Karpas-422 (cell line): ENCODE results near the gene INTS3. TPM values are rescaled to one million over a fixed set of nuclear protein-coding genes. Genes with fewer than 3 reads are reported as not detected.

Source experiments
- DNase-seq: peaks from one replicate; pipeline ENCODE4 v3.0.0-alpha.2; 2015
- H2AFZ ChIP-seq: fragments of 200-600 bp; sonication (generic); 2 replicates; pipeline ENCODE4 v1.6.1; 2014; ENCODE audit warnings: antibody characterized with exemption, low read length, mixed read lengths
- H3K27ac ChIP-seq: fragments of 200-600 bp; sonication (generic); 2 replicates; pipeline ENCODE4 v1.5.1; 2014; ENCODE audit warnings: mild to moderate bottlenecking, low read length, moderate library complexity
- H3K27me3 ChIP-seq: fragments of 200-600 bp; sonication (generic); 2 replicates; pipeline ENCODE4 v1.6.1; 2014; ENCODE audit warnings: low read length, mixed read lengths
- H3K36me3 ChIP-seq: fragments of 200-600 bp; sonication (generic); 2 replicates; pipeline ENCODE4 v1.6.1; 2014; ENCODE audit warnings: low read length, mixed read lengths; ENCODE audit not compliant: insufficient read depth
- H3K4me1 ChIP-seq: fragments of 200-600 bp; sonication (generic); 2 replicates; pipeline ENCODE4 v1.6.1; 2014; ENCODE audit warnings: mild to moderate bottlenecking, low read length, mixed read lengths
- H3K4me2 ChIP-seq: fragments of 200-600 bp; sonication (generic); 2 replicates; pipeline ENCODE4 v1.6.1; 2014; ENCODE audit warnings: low read length, low read depth, mild to moderate bottlenecking; ENCODE audit not compliant: poor library complexity, severe bottlenecking
- H3K4me3 ChIP-seq: fragments of 200-600 bp; sonication (generic); 2 replicates; pipeline ENCODE4 v1.5.1; 2014; ENCODE audit warnings: mild to moderate bottlenecking, antibody characterized with exemption, low read length, mixed read lengths
- H3K79me2 ChIP-seq: fragments of 200-600 bp; sonication (generic); 2 replicates; pipeline ENCODE4 v1.6.1; 2014; ENCODE audit warnings: mild to moderate bottlenecking, low read length, mixed read lengths
- H3K9ac ChIP-seq: fragments of 200-600 bp; sonication (generic); 2 replicates; pipeline ENCODE4 v1.6.0; 2014; ENCODE audit warnings: low read length
- H3K9me2 ChIP-seq: fragments of 200-600 bp; sonication (generic), shearing (Covaris generic); replicated peaks from 2 replicates; pipeline ENCODE4 v1.6.0; 2014; ENCODE audit warnings: mild to moderate bottlenecking, low read length, moderate library complexity; ENCODE audit not compliant: insufficient read depth
- H3K9me3 ChIP-seq: fragments of 300-700, 200-600 bp; sonication (generic); 2 replicates; pipeline ENCODE4 v1.6.1; 2014; ENCODE audit warnings: low read length, mixed read lengths
- H4K20me1 ChIP-seq: fragments of 200-600 bp; sonication (generic); 2 replicates; pipeline ENCODE4 v1.6.1; 2014; ENCODE audit warnings: mild to moderate bottlenecking, antibody characterized with exemption, low read length, low read depth; ENCODE audit not compliant: insufficient read depth
- total RNA-seq: library from RNA; depleted of rRNA; stranded (reverse); fragments of >200 nt; shearing (Covaris generic); gene quantifications from 2 replicates; pipeline ENCODE4 v1.2.3, GENCODE V29; 2014; ENCODE audit warnings: low replicate concordance

Gene INTS3
- total RNA-seq, 1 experiment from 2014 or later, result 65.4 TPM

- no peaks in the 10 kb centered on the region for H3K36me3 ChIP-seq
- no peaks in the 10 kb centered on the region for H3K79me2 ChIP-seq
- no peaks in the 10 kb centered on the region for H3K27me3 ChIP-seq
- no peak overlapping the region for H3K4me3 ChIP-seq
- H3K9ac ChIP-seq, result no peak overlapping the region
- H3K4me2 ChIP-seq, result no peak overlapping the region
- no peak overlapping the region for H3K27ac ChIP-seq
- H4K20me1 ChIP-seq, result no peaks in the 10 kb centered on the region
- no peaks in the 10 kb centered on the region for H3K4me1 ChIP-seq
- no peak for DNase-seq
- no peaks in the 10 kb centered on the region for H3K9me2 ChIP-seq
- H3K9me3 ChIP-seq, result no peaks in the 10 kb centered on the region
- no peak overlapping the region for H2AFZ ChIP-seq
Observed at GRCh38 chr1:153685544-153686340, 42.1 kb upstream of the INTS3 start.

- Histone ChIP-seq H4K20me1 (no peaks in the 10 kb centered on the region), H3K4me1 (peaks cover 11% of the 10 kb centered on the region), H3K9ac (no peak overlapping the region), H3K4me2 (no peak overlapping the region), H3K27me3 (no peaks in the 10 kb centered on the region), H3K36me3 (no peaks in the 10 kb centered on the region), H3K27ac (no peak overlapping the region), H2AFZ (no peak overlapping the region), H3K9me3 (no peaks in the 10 kb centered on the region), H3K4me3 (no peak overlapping the region), H3K79me2 (no peaks in the 10 kb centered on the region), H3K9me2 (no peaks in the 10 kb centered on the region)
- no peak for DNase-seq
Observed at GRCh38 chr1:153687346-153688125, 40.3 kb upstream of the INTS3 start.

GRCh38 chr1:153688276-153688675 is 39.6 kb upstream of the INTS3 start:
- Histone ChIP-seq H3K79me2 (no peaks in the 10 kb centered on the region), H3K4me1 (peaks cover 11% of the 10 kb centered on the region)

GRCh38 chr1:153688736-153689328 is 39.0 kb upstream of the INTS3 start:
- H3K9me3 ChIP-seq, result no peaks in the 10 kb centered on the region
- H3K27ac ChIP-seq, result no peak overlapping the region
- no peaks in the 10 kb centered on the region for H4K20me1 ChIP-seq
- H3K27me3 ChIP-seq, result no peaks in the 10 kb centered on the region
- DNase-seq, result no peak
- no peaks in the 10 kb centered on the region for H3K36me3 ChIP-seq
- no peak overlapping the region for H3K4me3 ChIP-seq
- H3K79me2 ChIP-seq, result no peaks in the 10 kb centered on the region
- no peak overlapping the region for H3K4me2 ChIP-seq
- no peaks in the 10 kb centered on the region for H3K9me2 ChIP-seq
- H3K4me1 ChIP-seq, result peaks cover 11% of the 10 kb centered on the region
- no peak overlapping the region for H3K9ac ChIP-seq
- H2AFZ ChIP-seq, result no peak overlapping the region

More at GRCh38 chr1:153688276-153688675, 39.6 kb upstream of the INTS3 start:
- H4K20me1 ChIP-seq, result no peaks in the 10 kb centered on the region
- no peak overlapping the region for H3K9ac ChIP-seq
- no peak for DNase-seq
- H3K27me3 ChIP-seq, result no peaks in the 10 kb centered on the region
- no peak overlapping the region for H3K27ac ChIP-seq
- no peaks in the 10 kb centered on the region for H3K9me2 ChIP-seq
- H2AFZ ChIP-seq, result no peak overlapping the region
- H3K9me3 ChIP-seq, result no peaks in the 10 kb centered on the region
- no peak overlapping the region for H3K4me3 ChIP-seq
- no peak overlapping the region for H3K4me2 ChIP-seq
- no peaks in the 10 kb centered on the region for H3K36me3 ChIP-seq

GRCh38 chr1:153693466-153693865 is 34.4 kb upstream of the INTS3 start:
- no peaks in the 10 kb centered on the region for H3K9me2 ChIP-seq
- no peak overlapping the region for H3K4me2 ChIP-seq
- H2AFZ ChIP-seq, result no peak overlapping the region
- H4K20me1 ChIP-seq, result no peaks in the 10 kb centered on the region
- no peaks in the 10 kb centered on the region for H3K79me2 ChIP-seq
- no peak overlapping the region for H3K9ac ChIP-seq
- H3K9me3 ChIP-seq, result no peaks in the 10 kb centered on the region
- no peak overlapping the region for H3K4me3 ChIP-seq
- H3K27me3 ChIP-seq, result no peaks in the 10 kb centered on the region
- no peak overlapping the region for H3K27ac ChIP-seq
- H3K36me3 ChIP-seq, result no peaks in the 10 kb centered on the region
- DNase-seq, result no peak
- H3K4me1 ChIP-seq, result peaks cover 11% of the 10 kb centered on the region

- Histone ChIP-seq H3K79me2 (no peaks in the 10 kb centered on the region), H3K4me1 (peaks cover 4% of the 10 kb centered on the region), H4K20me1 (no peaks in the 10 kb centered on the region), H3K9me2 (no peaks in the 10 kb centered on the region), H2AFZ (no peak overlapping the region), H3K27me3 (no peaks in the 10 kb centered on the region), H3K4me3 (no peak overlapping the region), H3K9me3 (no peaks in the 10 kb centered on the region), H3K36me3 (no peaks in the 10 kb centered on the region), H3K4me2 (no peak overlapping the region), H3K27ac (no peak overlapping the region), H3K9ac (no peak overlapping the region)
- DNase-seq, result no peak
Observed at GRCh38 chr1:153696741-153697140, 31.1 kb upstream of the INTS3 start.

GRCh38 chr1:153697191-153698019 is 30.4 kb upstream of the INTS3 start:
- Histone ChIP-seq H4K20me1 (no peaks in the 10 kb centered on the region), H3K9me2 (no peaks in the 10 kb centered on the region), H3K4me3 (no peak overlapping the region), H3K27ac (no peak overlapping the region), H3K9me3 (no peaks in the 10 kb centered on the region), H3K79me2 (no peaks in the 10 kb centered on the region), H3K36me3 (no peaks in the 10 kb centered on the region), H3K9ac (no peak overlapping the region), H3K27me3 (no peaks in the 10 kb centered on the region), H3K4me1 (no peaks in the 10 kb centered on the region), H2AFZ (no peak overlapping the region), H3K4me2 (no peak overlapping the region)
- no peak for DNase-seq
